Measurements from ENCODE around the gene PLEKHD1. TPM values are rescaled to one million over a fixed set of nuclear protein-coding genes. Genes with fewer than 3 reads are reported as not detected.
"Not testable (repeated sequence)": the region's sequence is repeated elsewhere in the genome, so short reads cannot be mapped to it uniquely, and the experiment has no call there.

PLEKHD1 gene
- total RNA-seq, 4 donors from 2014 or later = 0.04 to 0.10 TPM; not detected in 2

- in situ Hi-C loops (cut with MboI; ENCODE audit: low sequenced_read_pairs in 4 of 4) = no loop called here
- Histone ChIP-seq H3K36me3 (no peaks in the 10 kb centered on the region), H3K27ac (no peak overlapping the region), H3K4me1 (no peaks in the 10 kb centered on the region), H3K9me3 (no peaks in the 10 kb centered on the region), H3K4me3 (no peak overlapping the region), H3K27me3 (peaks cover 0 to 20% (median 0%) of the 10 kb centered on the region in 3 donors)
- ATAC-seq (no peak), DNase-seq (no peak)
- TF ChIP-seq CTCF (IDR thresholded peaks at IDR 0.05 in 4 of 5, conservative IDR thresholded peaks at IDR 0.05 in 1 of 5) = peak in 1 of 5 experiments; percentile 13
- TF ChIP-seq POLR2A (IDR thresholded peaks at IDR 0.05) = no peak
- intact Hi-C loops (cut with DNase I; ENCODE audit: low total_unique reads) = no loop called here
Observed at GRCh38 chr14:69475194-69475818, 9.2 kb upstream of the PLEKHD1 start.

GRCh38 chr14:69476824-69477450 lies 7.6 kb upstream of the PLEKHD1 start:
- H3K27ac ChIP-seq; intact Hi-C loops (cut with DNase I; ENCODE audit: low total_unique reads); H3K4me1 ChIP-seq; H3K4me3 ChIP-seq; ATAC-seq; DNase-seq; H3K36me3 ChIP-seq; in situ Hi-C loops (cut with MboI; ENCODE audit: low sequenced_read_pairs in 4 of 4); H3K9me3 ChIP-seq: not testable (repeated sequence)
- peaks cover 0 to 20% (median 0%) of the 10 kb centered on the region in 3 donors for H3K27me3 ChIP-seq

GRCh38 chr14:69478055-69478454 lies 6.5 kb upstream of the PLEKHD1 start:
- ATAC-seq; in situ Hi-C loops (cut with MboI; ENCODE audit: low sequenced_read_pairs in 4 of 4); H3K36me3 ChIP-seq; H3K27ac ChIP-seq; H3K4me3 ChIP-seq; intact Hi-C loops (cut with DNase I; ENCODE audit: low total_unique reads); H3K9me3 ChIP-seq; DNase-seq: not testable (repeated sequence)
- Histone ChIP-seq H3K27me3 (peaks cover 0 to 13% (median 0%) of the 10 kb centered on the region in 3 donors), H3K4me1 (peaks cover 7 to 13% of the 10 kb centered on the region in 2 donors)

- Histone ChIP-seq H3K27ac (no peak overlapping the region), H3K4me1 (peaks cover 14 to 24% of the 10 kb centered on the region in 2 donors), H3K4me3 (no peak overlapping the region), H3K36me3 (no peaks in the 10 kb centered on the region), H3K27me3 (peaks cover 0 to 9% (median under 1%) of the 10 kb centered on the region in 3 donors), H3K9me3 (no peaks in the 10 kb centered on the region)
- no peak for DNase-seq
- TF ChIP-seq CTCF (IDR thresholded peaks at IDR 0.05 in 4 of 5, conservative IDR thresholded peaks at IDR 0.05 in 1 of 5) = no peak
- no peak for TF ChIP-seq POLR2A (IDR thresholded peaks at IDR 0.05)
- intact Hi-C loops (cut with DNase I; ENCODE audit: low total_unique reads) = no loop called here
- in situ Hi-C loops (cut with MboI; ENCODE audit: low sequenced_read_pairs in 4 of 4) = no loop called here
- ATAC-seq = no peak
Observed at GRCh38 chr14:69479696-69480095, 4.8 kb upstream of the PLEKHD1 start.

GRCh38 chr14:69480136-69480535 lies 4.4 kb upstream of the PLEKHD1 start:
- no peak for DNase-seq
- no peak for ATAC-seq
- in situ Hi-C loops (cut with MboI; ENCODE audit: low sequenced_read_pairs in 4 of 4) (no loop called here), intact Hi-C loops (cut with DNase I; ENCODE audit: low total_unique reads) (no loop called here)
- H3K4me3 ChIP-seq = no peak overlapping the region
- TF ChIP-seq CTCF (IDR thresholded peaks at IDR 0.05 in 4 of 5, conservative IDR thresholded peaks at IDR 0.05 in 1 of 5) = no peak
- TF ChIP-seq POLR2A (IDR thresholded peaks at IDR 0.05) = no peak
- H3K4me1 ChIP-seq = peaks cover 17 to 24% of the 10 kb centered on the region in 2 donors
- H3K27ac ChIP-seq = no peak overlapping the region
- no peaks in the 10 kb centered on the region for H3K9me3 ChIP-seq
- H3K36me3 ChIP-seq = no peaks in the 10 kb centered on the region
- peaks cover 4 to 12% (median 5%) of the 10 kb centered on the region in 3 donors for H3K27me3 ChIP-seq

All from gastrocnemius medialis (tissue), 4 donors.